HG03469 (cell line): Measurements from ENCODE around the gene ADM2.

ENCODE experiments used
- ATAC-seq: cut with Tn5 transposase; IDR thresholded peaks from one replicate; pipeline ENCODE4 v1.9.1; 2021; ENCODE audit warnings: mild to moderate bottlenecking, moderate library complexity, moderate number of reproducible peaks; ENCODE audit not compliant: unreplicated experiment

The ADM2 gene

DNA sequence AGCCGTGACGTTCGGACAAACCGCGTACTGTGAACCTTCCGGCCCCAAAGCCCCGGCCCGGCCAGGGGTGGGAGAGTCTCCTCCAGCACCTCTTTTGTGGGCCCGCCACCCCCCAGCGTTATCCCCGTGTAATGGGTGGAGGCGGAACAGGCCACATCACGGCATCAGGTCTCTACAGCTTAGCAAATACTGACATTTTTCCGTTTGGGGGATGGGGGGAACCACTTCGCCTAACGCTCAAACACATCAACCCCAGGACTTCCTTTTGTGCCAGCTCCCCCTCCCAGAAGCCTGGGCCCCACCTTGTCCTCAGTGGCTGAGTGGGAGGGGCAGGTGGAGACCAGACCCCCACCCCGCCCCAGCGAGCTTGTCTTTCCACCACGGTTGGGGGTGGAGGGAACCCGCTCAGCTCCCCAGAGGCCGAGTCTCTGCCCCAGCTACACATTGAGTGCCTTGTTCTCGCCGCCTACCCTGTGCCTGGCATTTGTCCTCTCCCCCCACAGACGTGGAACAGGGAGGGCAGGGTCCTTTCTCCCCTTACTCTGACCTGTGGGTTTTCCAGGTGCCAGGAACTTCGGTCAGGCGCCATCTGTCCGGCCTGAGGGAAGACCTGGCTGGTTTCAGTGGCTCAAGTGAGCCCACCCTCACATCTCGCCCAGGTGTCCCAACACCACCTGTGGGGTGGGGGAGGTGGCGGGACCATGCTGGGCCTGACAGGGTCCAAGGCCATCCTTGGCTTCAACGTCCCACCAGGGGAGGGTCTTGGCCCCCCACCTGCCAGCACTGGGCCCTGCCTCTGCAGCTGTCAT lies 36.1 kb upstream of the ADM2 start:
- ATAC-seq: no peak

DNA sequence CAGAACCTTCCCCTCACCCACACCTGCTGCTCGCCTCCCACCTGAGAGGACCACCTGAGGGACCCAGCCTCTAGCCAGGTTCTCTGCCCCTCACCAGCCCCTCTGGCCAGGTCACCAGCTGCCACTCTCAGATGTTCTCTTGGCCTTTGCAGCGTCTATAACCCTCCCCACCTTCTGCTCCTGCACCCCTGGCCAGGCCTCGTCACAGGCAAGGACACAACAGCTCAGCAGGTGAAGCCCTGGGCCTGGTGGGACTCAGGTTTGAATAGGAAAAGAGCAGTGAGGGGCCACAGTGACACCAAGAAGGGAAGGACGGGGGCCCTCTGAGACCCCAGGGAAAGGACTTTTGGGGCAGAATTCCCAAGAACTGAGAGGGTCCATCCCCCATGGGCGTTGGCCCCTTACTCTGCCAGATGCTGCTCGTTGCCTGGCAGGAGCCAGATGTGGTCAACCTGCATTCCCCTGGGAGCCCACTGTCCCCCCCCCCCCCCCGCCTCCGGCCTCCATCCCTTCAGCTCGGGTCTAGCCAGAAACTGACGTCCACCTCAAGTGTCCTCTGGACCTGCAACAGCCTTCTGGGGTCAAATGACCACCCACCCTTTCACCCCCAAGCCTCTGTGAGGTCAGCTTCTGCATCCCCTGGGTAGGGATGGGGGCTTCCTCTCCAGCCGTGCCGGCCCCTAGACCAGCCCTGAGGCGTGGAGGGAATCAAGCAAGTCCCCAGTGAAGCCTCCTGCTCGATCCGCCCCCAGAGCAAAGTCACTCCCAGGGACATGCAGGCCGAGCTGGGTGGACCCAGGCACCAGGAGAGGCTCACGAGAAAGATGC lies 35.2 kb upstream of the ADM2 start:
- no peak for ATAC-seq

DNA sequence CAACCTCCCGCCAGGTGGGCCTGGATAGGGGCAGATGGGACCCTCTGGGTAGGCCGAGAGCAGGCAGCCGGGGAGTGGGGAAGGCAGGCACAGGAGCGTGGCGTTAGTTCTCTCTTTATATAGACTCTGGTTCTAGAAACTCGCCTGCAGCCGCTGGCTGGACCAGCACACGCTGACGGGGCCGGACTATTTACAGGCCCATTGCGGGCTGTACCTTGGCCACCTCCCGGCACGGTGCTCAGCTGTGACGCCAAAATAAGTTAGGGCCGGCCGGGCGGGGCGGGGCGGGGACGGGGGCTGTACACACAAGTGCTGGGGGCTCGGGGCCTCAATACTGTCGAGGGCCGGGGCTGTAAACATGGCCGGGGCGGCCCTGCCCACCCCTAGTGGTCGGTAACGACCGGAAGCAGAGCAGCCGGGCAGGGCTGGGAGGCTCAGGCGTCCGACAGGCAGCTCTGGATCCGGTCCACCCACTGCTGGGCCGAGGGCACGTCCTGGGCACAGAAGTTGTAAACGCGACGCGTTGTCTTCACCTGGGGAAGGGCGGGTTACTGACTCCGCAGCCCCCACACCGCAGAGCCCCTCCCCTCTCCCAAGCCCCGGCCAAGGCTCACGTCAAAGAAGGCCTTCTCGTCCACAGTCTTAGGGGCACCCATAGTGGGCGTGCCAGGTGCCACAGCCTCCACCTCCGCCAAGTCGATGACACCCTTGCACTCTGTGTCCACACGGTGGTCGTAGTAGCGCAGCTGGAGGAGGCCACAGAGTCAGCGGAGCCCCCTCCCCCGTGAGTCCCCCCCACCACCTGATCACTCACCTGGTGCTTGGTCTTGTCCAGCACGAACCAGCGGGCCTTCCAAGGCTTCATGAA lies 34.4 kb upstream of the ADM2 start:
- no peak for ATAC-seq

DNA sequence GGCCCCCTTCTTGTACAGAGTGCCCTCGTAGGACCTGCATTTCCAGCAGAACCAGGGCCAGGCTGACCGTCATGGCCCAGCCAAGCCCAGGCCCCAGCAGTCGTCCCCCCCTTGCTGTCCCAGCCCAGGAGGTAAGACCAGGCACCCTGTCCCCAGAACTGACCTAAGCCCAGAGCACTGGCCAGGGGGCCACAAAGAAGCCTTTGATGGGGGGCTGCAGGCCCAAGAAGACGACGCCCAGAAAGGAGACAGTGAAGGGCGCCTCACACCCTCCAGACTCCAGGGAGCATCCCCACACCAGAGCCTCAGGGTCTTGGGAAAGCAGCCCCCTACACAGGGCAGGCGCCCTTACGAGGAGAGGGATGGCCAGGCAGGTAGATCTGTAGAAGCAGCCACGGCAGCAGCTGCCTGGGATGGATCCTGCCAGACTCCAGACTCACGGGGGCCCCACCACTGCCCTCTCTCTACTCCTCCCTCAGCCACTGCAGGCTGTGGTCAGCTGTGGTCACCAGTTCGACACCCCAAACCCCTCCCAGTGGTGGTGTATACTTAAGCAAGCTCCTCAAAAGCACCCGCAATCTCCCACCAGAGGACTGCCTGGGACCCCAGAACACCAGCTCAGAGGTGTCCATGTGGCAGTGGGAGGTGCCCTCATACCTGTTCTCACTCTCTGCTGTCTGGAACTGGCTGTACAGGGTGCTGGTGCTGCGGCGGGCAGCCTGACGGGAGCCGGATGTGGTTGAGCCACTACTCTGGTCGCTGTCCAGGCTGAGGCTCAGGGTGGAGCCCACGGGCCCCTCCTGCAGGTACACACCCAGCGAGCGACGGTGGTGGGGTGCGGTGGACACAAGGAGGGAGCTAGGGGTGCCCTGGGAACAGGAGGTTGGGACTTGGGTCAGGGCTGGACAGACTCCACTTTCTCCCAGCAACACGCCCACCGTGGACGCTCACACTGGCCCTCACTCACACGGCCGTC lies 33.5 kb upstream of the ADM2 start:
- ATAC-seq: no peak

DNA sequence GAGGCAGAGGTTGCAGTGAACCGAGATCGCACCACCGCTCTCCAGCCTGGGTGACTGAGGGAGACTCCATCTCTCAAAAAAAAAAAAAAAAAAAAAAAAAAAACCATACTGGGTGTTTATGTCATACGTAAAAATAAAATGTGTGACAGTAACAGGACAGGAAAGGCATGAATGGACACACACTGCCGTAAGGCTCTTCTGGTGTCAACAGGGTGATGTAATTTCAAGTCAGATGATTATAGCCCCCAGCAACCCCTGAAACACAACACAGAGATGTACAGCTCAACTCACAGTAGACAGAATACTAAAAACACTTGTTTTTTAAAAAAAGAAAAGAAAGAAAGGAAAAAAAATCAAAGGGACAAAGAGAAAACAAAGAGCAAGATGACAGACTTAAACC lies 28.7 kb upstream of the ADM2 start:
- ATAC-seq: no peak

DNA sequence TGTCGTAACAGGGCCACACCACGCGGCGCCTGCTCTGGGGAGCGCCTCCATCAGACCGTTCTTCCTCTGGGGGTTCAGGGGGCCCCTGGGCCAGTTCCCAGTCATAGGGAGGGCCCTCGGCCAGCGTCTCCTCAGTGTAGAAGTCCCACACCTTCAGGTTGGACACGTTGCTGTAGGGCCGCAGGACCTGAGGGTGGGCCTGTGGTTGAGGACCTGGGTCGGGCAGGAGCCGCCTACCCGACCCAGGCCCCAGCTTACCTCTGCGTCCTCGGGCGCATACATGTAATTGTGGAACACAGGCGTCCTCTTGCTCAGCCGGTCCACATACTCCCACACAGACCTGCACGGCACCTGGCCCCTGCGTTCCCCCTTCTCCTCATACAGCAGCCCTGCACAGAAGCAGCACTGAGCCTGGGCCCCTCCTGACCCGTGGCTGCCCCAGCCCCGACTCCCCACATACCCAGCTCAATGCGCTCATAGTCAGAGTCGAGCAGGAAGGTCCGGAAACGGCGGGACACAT lies 26.7 kb upstream of the ADM2 start:
- no peak for ATAC-seq

- no peak for ATAC-seq
These were observed 26.1 kb upstream of the ADM2 start for GRCh38 chr22:50455201-50455600.

- no peak for ATAC-seq
These were observed 25.3 kb upstream of the ADM2 start for GRCh38 chr22:50456026-50456425.

- ATAC-seq: no peak
These were observed 24.7 kb upstream of the ADM2 start for GRCh38 chr22:50456466-50457234.

DNA sequence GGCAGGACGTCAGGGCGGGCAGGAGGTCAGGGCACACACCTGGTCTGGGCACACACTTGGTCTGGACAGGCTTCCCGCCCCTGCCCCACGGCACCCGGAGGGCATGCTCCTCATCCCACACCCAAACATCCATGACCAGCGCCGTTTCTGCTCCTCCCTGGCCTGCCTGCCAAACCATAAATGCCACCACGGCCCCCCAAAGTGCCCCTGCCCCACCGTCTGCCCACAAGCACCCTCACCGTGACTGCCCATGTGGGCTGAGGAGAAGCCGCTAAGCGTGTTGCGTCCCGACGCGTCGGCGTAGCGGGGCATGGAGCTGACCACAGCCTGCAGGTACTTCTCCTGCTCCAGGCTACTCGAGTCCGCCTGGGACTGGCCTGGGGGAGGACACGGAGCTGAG lies 22.3 kb upstream of the ADM2 start:
- no peak for ATAC-seq

DNA sequence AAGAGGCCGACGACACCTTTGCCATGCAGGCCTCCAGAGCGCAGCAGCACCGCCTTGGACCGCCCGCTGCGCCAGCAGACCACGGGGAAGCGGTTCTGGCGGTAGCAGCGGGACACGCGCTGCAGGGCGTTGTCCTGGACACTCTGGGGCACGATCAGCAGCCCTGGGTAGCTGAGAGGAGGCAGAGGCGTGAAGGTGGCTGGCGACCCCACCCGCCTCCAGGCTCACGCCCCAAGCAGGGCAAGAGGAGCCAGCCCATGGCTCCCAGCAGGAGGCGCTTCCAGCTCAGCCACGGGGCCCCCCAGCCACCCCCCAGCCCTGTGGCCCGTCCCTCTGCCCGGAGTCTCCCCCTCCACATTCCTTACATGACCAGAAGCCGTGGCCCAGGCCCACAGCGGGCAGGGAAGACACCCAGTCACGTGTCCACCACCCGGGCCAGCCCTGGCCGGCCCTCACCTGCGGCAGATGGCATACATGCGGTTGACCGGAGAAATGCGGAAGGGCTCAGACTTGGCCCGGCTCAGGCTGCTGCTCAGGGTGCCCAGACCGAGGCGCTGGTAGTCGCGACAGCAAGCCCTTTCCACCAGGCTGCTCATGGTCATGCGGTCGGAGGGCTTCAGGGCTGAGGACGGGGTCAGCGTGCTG lies 21.7 kb upstream of the ADM2 start:
- ATAC-seq: no peak

DNA sequence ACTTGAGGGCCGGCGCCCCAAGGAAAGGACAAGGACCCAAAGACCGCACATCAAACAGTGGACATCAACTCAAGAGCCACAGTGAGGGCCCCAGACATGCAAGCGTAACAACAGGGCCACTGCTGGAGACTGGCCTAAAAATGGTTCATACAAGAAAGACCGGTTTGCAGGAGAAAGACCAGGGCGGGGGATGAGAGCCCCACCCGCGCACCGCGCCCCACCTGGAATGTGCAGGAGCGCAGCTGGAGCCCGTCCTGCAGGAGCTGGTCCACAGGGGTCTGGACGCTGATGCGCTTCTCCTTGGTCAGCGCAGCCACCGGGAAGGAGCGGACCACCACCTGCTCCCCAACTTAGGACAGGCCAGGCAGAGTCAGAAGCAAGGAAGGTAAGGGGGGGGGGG lies 20.4 kb upstream of the ADM2 start:
- no peak for ATAC-seq

DNA sequence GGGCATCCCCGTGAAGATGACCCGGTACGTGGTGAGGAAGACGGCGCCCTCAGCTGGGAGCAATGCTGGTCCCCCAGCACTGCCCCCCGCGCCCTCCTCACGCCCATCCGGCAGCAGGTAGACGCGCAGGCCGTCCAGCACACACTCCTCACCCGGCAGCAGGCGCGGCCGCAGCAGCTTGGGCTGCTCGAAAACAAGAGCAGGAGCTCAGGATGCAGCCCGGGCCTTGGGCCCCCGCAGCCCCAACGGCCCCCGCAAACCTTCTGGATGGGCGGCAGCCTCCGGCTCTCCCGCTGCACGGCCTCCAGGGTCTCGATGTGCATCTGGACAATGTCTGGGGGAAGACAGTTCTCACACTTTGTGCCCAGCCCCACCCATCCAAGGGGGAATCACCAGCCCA lies 19.8 kb upstream of the ADM2 start:
- no peak for ATAC-seq

- no peak for ATAC-seq
These were observed 19.3 kb upstream of the ADM2 start for GRCh38 chr22:50461979-50462540.

- ATAC-seq: no peak
These were observed 18.0 kb upstream of the ADM2 start for GRCh38 chr22:50463188-50463900.

GRCh38 chr22:50464451-50464850 lies 16.9 kb upstream of the ADM2 start:
- no peak for ATAC-seq

DNA sequence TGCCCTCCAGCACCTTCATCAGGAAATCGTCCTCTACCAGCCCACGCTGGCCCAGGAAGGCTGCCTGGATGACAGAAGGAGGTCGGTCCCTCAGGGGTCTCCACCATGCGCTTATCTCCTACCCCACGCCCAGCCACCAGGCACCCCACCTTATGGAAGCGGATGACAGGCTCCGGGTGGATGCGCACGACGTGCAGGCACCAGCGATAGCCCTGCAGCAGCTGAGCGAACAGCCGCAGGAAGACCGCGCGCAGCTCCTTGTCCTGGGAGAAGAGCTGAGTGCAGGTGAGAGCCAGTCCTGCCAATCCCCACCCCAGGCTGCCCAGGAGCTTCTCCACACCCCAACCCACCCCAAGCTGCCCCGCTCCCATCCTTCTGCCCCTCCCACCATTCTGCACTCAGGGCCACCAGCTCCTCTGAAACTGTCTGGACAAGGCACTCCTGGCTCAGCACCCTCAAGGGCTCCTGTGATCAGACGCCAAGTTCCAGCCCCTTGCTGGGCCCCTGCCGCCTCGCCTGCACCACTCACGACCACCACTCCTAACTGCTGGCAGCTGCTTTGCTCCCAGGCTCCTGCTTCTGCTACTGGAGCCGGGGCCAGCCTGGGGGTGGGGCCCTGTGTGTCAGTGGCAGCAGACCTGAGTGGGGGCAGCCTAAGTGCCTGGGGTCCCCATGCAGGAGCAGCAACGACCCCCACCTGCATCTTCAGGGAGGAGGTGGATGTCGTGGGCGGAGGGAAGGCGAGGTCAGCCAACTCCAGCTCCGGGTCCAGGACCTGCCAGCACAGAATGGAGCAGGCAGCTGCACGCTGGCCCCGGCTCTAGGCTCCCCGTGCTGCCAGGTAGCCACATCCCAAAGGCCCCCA lies 16.0 kb upstream of the ADM2 start:
- no peak for ATAC-seq
